ENCODE measurements around the gene CASQ2.

DNA sequence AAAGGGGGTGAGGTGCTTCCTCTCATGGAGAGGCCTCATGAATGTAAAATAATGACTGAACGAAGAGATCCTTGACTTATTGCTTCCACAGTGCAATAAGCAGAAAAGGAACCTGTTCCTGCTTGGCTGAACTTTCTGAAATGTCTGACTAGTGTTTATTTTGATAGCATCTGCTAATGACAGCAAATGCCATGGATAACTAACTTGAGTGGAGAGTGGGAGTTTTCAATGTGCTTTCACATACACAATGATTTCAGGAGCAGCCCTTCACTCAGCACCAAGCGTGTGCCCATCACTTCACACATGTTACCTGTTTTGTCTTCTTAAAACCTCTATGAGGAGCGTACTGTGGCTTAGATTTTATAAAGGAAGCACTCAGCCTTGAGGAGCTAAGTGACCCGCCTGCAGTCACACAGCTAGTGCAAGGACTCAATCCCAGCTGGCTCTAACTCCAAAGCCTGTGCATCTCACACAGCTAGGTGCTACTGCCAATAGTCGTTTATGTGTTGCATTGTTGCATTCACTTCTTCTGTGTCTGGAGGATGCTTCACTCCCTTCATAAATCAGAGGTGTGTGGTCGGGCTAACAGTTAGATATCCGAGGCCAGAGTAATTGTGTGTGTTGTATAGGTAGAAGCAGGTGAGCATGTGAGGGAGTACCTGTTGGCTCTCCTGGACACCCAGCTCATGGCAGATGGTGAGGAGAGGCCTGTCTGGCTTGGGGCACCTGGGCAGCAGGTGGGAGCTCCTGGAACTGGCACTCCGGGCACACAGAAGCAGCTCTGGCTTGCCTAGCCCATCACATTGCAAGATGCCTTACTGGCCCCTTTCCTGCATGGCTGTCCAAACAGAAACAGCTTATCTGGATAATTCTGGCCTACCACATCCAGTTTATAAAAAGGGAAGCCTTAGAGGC, 12.8 kb downstream of the CASQ2 start:
- TF ChIP-seq CTCF (IDR thresholded peaks at IDR 0.05) (no peak), POLR2A (IDR thresholded peaks at IDR 0.05) (no peak)
